ENCODE measurements around the gene AGTRAP. TPM values are rescaled to one million over a fixed set of nuclear protein-coding genes. Genes with fewer than 3 reads are reported as not detected.
A peak's percentile ranks its signal among the peaks of the same experiment; 100 is the strongest.

Gene AGTRAP
- total RNA-seq, 2 experiments from 2014 or later = 52.7 to 57.3 TPM

DNA sequence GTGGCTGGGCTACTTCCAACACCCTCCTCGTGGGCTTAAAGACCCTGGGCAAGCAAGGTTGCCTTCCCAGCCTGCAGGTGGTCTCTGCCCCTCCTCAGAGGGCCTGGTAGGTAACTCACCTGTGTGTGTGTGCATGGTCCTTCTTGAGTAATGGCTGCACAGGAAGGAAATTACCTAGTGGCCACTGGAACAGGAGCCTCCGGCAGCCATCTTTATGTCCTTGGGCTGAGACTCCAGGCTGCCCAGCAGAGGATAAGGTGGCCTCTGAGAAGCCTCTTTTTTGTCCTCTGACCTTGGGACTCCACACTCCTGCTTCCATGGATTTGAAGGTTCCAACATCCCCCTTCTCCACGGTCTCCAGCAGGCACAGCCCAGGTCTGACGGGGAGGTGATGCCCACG lies 24.4 kb upstream of the AGTRAP start:
- DNase-seq = no peak
- Mint-ChIP-seq H3K36me3 (ENCODE audit: low read depth) (no peaks in the 10 kb centered on the region), H3K27me3 (peaks cover 6% of the 10 kb centered on the region), H3K4me1 (peaks cover 6% of the 10 kb centered on the region), H3K4me3 (no peak overlapping the region), H3K9me3 (no peaks in the 10 kb centered on the region), H3K27ac (no peak overlapping the region)
- ChIA-PET CTCF (interaction anchor here (0.7 to 1.9 kb wide), 7 partner anchors 8 to 61 kb away, joined by 3 to 7 read pairs (median 3); no protein-coding TSS in a partner anchor), POLR2A (interaction anchor here (2.2 kb wide), 1 partner anchor 8 kb away, joined by 5 read pairs; no protein-coding TSS in a partner anchor)

DNA sequence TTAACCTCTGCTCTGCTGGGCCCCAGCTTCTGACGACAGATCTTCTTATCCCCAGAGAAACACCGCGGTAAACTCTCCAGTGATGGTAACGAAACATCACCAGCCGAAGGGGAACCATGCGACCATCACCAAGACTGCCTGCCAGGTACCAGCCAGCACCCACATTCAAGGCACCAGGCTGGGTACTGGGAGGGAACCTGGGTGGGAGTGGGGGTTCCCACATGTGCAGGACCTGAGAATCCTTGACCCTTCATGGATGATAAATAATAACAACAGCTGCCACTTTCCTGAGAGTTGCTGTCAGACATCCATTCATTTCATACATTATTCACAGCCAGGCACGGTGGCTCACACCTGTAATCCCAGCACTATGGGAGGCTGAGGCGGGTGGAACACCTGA lies 23.7 kb upstream of the AGTRAP start:
- Mint-ChIP-seq H3K27me3 (peaks cover 6% of the 10 kb centered on the region), H3K4me1 (peaks cover 6% of the 10 kb centered on the region), H3K36me3 (ENCODE audit: low read depth) (no peaks in the 10 kb centered on the region), H3K4me3 (no peak overlapping the region), H3K27ac (no peak overlapping the region), H3K9me3 (no peaks in the 10 kb centered on the region)
- no peak for DNase-seq
- POLR2A ChIA-PET = no interaction called here
- CTCF ChIA-PET = no interaction called here

DNA sequence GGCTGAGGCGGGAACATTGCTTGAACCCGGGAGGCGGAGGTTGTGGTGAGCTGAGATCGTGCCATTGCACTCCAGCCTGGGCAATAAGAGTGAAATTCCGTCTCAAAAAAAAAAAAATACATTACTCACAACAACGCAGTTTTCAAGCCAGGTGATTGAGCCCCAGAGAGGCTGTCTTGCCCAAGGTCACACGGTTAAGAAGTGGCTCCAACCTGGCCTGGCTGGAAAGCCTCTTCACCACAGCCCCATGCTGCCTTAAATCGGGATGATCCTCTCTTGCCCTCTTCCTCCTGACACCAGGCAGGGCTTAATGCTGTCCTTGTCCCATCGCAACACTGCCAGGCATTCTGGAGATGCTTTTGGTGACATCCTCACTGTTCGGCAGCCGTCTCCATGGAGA lies 22.8 kb upstream of the AGTRAP start:
- H3K36me3 Mint-ChIP-seq (ENCODE audit: low read depth) = no peaks in the 10 kb centered on the region
- POLR2A ChIA-PET = no interaction called here
- no peak overlapping the region for H3K4me3 Mint-ChIP-seq
- no peak overlapping the region for H3K27ac Mint-ChIP-seq
- CTCF ChIA-PET = no interaction called here
- DNase-seq = no peak
- H3K27me3 Mint-ChIP-seq = peaks cover 6% of the 10 kb centered on the region
- peaks cover 6% of the 10 kb centered on the region for H3K4me1 Mint-ChIP-seq
- no peaks in the 10 kb centered on the region for H3K9me3 Mint-ChIP-seq

DNA sequence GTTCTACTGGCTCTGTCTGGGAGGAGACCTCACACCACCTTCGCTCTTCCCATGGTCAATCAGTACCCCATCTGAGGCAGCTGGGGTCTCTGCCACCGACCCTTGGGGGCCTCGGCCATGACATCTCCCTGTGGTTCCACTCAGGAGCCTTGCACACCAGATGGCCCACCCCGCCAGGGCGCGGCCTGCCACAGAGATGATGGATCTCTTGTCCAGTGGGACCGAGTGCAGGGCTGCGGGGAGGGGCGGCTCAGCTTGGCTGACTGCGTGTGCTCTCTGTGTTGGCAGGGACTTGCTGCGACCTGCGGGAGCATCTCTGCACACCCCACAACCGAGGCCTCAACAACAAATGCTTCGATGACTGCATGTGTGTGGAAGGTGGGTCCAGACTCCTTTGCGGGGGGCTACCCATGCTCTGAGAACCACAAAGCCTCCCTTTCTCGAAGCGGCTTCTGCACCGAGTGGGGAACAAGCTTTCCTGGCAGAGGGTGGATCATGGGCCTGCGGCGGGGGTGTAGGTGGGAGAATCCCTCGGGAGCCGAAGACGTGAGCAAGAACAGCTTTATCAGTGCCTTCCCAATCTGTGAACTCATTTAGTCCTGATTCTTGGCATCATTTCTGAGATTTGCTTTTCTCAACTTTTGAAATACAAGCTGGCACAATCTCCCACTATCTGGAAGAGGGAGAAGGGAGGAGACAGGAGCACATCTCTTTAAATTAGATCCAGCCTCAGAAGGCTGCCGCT lies 20.9 kb upstream of the AGTRAP start:
- no peaks in the 10 kb centered on the region for H3K36me3 Mint-ChIP-seq (ENCODE audit: low read depth)
- no peak for DNase-seq
- ChIA-PET CTCF (interaction anchor here (0.5 to 6.2 kb wide), 7 partner anchors 49 to 125 kb away, joined by 3 to 96 read pairs (median 3); partner anchors contain the start of gene FBXO6), POLR2A (interaction anchor here (1.0 to 2.7 kb wide), 4 partner anchors 10 to 195 kb away, joined by 3 to 12 read pairs (median 4); partner anchors contain the start of gene FBXO6)
- H3K27ac Mint-ChIP-seq = no peak overlapping the region
- H3K4me1 Mint-ChIP-seq = peaks cover 16% of the 10 kb centered on the region
- H3K9me3 Mint-ChIP-seq = no peaks in the 10 kb centered on the region
- H3K4me3 Mint-ChIP-seq = no peak overlapping the region
- peaks cover 4% of the 10 kb centered on the region for H3K27me3 Mint-ChIP-seq

DNA sequence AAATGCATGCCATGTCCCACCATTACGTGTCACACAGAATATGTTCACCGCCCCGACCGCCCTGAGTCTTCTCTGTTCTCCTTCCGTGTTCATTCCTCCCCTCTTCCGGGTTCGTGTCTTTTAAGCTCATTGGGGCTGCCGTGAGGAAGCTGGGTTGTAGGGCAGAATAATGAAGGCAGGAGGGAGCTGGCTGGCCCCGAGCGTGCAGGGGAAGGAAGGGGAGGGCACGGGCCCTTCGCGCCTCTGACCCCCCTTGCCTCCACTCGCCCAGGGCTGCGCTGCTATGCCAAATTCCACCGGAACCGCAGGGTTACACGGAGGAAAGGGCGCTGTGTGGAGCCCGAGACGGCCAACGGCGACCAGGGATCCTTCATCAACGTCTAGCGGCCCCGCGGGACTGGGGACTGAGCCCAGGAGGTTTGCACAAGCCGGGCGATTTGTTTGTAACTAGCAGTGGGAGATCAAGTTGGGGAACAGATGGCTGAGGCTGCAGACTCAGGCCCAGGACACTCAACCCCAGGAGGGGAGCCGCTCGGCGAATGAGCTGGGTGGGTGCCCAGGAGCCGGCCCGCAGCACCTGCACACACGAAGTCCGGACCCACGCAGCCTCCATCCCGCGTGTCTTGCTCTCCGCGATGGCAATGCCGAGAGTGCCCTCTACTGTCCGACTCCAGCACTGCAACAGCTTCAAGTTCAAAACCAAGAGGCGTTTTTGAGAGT lies 16.5 kb upstream of the AGTRAP start:
- H3K27ac Mint-ChIP-seq = peak overlapping the region; percentile 85
- CTCF ChIA-PET = interaction anchor here (0.5 to 6.2 kb wide), 38 partner anchors 9 to 682 kb away, joined by 3 to 96 read pairs (median 4); partner anchors contain the start of genes AGTRAP, DISP3, DRAXIN and FBXO2
- H3K9me3 Mint-ChIP-seq = no peaks in the 10 kb centered on the region
- no peaks in the 10 kb centered on the region for H3K36me3 Mint-ChIP-seq (ENCODE audit: low read depth)
- peak overlapping the region; percentile 56 for H3K4me3 Mint-ChIP-seq
- POLR2A ChIA-PET = interaction anchor here (0.7 to 2.4 kb wide), 23 partner anchors 9 to 190 kb away, joined by 3 to 47 read pairs (median 5); partner anchors contain the start of genes AGTRAP, FBXO2, FBXO44 and FBXO6
- peaks cover 9% of the 10 kb centered on the region for H3K27me3 Mint-ChIP-seq
- H3K4me1 Mint-ChIP-seq = peaks cover 19% of the 10 kb centered on the region
- DNase-seq = peak; percentile 87

DNA sequence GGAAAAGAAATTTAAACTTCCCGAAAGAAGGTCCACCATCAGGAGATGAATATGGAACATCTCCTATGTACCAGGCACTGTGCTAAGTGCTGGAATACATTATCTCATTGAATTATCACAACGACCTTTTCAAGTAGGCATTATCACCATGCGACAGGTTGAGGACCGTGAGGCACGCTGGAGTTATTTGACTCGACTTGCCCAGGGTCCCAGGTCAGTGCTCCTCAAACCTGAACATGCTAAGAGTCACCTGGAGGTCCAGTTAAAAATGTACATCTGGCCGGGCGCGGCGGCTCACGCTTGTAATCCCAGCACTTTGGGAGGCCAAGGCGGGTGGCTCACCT lies 15.9 kb upstream of the AGTRAP start:
- Mint-ChIP-seq H3K27ac (peak overlapping the region; percentile 85), H3K9me3 (no peaks in the 10 kb centered on the region), H3K4me3 (peak overlapping the region; percentile 56), H3K27me3 (peaks cover 9% of the 10 kb centered on the region), H3K4me1 (peaks cover 24% of the 10 kb centered on the region), H3K36me3 (ENCODE audit: low read depth) (no peaks in the 10 kb centered on the region)
- ChIA-PET CTCF (interaction anchor here (0.5 to 6.2 kb wide), 34 partner anchors 9 to 682 kb away, joined by 3 to 96 read pairs (median 4); partner anchors contain the start of genes AGTRAP, DISP3, DRAXIN and FBXO2), POLR2A (interaction anchor here (0.9 to 2.4 kb wide), 22 partner anchors 8 to 190 kb away, joined by 3 to 47 read pairs (median 5); partner anchors contain the start of genes AGTRAP, FBXO2, FBXO44 and FBXO6)
- DNase-seq = no peak

DNA sequence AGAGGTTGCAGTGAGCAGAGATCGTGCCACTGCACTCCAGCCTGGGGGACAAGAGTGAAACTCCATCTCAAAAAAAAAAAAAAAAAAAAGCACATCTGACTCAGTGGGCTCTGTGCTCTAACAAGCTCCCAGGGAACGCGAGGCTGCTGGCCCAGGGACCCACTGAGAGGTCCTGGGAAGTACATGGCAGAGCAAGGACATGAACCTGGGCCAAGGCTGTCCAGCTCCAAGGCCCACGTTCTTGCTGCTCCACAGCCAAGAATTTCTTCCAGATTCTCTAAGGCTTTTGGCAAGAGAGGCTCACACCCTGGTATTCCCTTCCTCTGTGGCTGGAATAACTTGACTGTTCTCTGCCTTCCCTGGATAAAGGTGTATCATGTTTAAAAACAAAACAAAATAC lies 15.4 kb upstream of the AGTRAP start:
- peaks cover 8% of the 10 kb centered on the region for H3K27me3 Mint-ChIP-seq
- H3K4me3 Mint-ChIP-seq = no peak overlapping the region
- ChIA-PET CTCF (interaction anchor here (1.0 to 6.2 kb wide), 12 partner anchors 10 to 75 kb away, joined by 3 to 96 read pairs (median 10); partner anchors contain the start of genes AGTRAP, DRAXIN, FBXO6 and MAD2L2), POLR2A (interaction anchor here (1.4 to 2.4 kb wide), 6 partner anchors 10 to 67 kb away, joined by 4 to 47 read pairs (median 14); partner anchors contain the start of genes AGTRAP, FBXO2, FBXO44 and FBXO6)
- no peaks in the 10 kb centered on the region for H3K36me3 Mint-ChIP-seq (ENCODE audit: low read depth)
- H3K27ac Mint-ChIP-seq = no peak overlapping the region
- H3K4me1 Mint-ChIP-seq = peaks cover 30% of the 10 kb centered on the region
- no peak for DNase-seq
- no peaks in the 10 kb centered on the region for H3K9me3 Mint-ChIP-seq

DNA sequence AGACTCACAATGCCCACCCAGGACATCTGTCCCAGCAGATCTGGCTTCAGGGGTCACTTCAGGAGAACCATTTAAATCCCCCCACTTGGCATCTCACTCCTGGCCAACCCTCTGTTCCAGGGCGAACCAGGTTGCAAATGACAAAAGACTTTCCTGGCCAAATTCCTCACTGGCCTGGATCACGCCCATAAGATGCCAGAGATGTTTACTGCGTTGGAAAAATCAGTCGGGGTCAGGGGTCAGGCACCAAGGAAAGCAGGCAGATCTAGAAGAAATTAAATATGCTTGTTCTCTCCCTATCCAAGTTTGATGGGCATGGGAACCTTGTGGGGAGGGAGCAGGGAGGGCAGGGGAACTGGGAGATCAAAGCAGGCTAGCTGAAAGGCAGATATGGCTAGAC lies 14.6 kb upstream of the AGTRAP start:
- POLR2A ChIA-PET = interaction anchor here (2.3 kb wide), 1 partner anchor 19 kb away, joined by 6 read pairs; no protein-coding TSS in a partner anchor
- Mint-ChIP-seq H3K36me3 (ENCODE audit: low read depth) (no peaks in the 10 kb centered on the region), H3K27ac (no peak overlapping the region), H3K27me3 (peaks cover 8% of the 10 kb centered on the region), H3K4me3 (no peak overlapping the region), H3K9me3 (no peaks in the 10 kb centered on the region), H3K4me1 (peaks cover 33% of the 10 kb centered on the region)
- DNase-seq = no peak
- CTCF ChIA-PET = interaction anchor here (1.3 to 3.0 kb wide), 6 partner anchors 9 to 71 kb away, joined by 3 to 65 read pairs (median 14); partner anchors contain the start of genes DRAXIN and FBXO6

DNA sequence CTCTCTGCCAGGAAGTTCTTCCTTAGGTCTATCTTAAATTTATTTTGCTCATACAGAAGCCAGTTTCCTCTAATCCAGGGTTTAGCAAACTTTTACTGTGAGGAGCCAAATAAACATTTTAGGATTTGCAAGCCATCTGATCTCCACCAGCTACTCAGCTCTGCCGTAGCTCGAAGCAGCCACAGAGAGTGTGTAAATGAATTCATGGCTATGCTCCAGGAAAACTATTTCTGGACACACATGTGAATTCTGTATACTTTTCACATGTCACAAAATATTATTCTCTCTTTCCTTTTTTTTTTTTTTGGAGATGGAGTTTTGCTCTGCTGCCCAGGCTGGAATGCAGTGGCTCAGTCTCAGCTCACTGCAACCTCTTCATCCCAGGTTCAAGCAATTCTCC lies 13.4 kb upstream of the AGTRAP start:
- no peak for DNase-seq
- peaks cover 33% of the 10 kb centered on the region for H3K4me1 Mint-ChIP-seq
- POLR2A ChIA-PET = interaction anchor here (0.8 to 1.1 kb wide), 2 partner anchors 14 to 73 kb away, joined by 3 to 5 read pairs; no protein-coding TSS in a partner anchor
- H3K27me3 Mint-ChIP-seq = peaks cover 8% of the 10 kb centered on the region
- H3K36me3 Mint-ChIP-seq (ENCODE audit: low read depth) = no peaks in the 10 kb centered on the region
- no peak overlapping the region for H3K27ac Mint-ChIP-seq
- CTCF ChIA-PET = interaction anchor here (0.9 to 1.9 kb wide), 3 partner anchors 57 to 77 kb away, joined by 4 to 12 read pairs (median 5); no protein-coding TSS in a partner anchor
- no peaks in the 10 kb centered on the region for H3K9me3 Mint-ChIP-seq
- H3K4me3 Mint-ChIP-seq = no peak overlapping the region

DNA sequence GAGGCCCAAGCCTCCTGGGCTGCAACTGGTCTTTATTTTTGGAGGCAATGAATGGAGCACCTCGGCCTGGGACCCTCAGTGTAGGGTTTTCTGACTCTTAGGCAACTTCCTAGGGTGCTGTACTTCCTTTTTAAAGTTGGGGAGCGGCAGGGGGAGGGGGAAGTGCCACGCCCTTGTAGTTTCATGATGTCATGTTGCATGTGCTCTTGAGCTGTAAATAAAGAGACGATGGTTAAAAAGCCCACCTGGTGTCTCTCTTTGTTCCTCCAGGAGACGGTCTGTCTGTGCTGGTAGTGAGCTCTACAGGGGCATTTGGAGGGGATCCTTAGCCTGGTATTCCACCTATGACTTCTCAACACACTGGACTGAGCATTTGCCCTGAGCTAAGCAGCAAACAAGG lies 10.3 kb upstream of the AGTRAP start:
- Mint-ChIP-seq H3K36me3 (ENCODE audit: low read depth) (no peaks in the 10 kb centered on the region), H3K27ac (no peak overlapping the region), H3K4me1 (peaks cover 38% of the 10 kb centered on the region), H3K27me3 (peaks cover 8% of the 10 kb centered on the region), H3K4me3 (no peak overlapping the region), H3K9me3 (no peaks in the 10 kb centered on the region)
- ChIA-PET CTCF (interaction anchor here (1.5 to 2.1 kb wide), 4 partner anchors 10 to 81 kb away, joined by 4 to 12 read pairs (median 8); partner anchors contain the start of genes AGTRAP and FBXO6), POLR2A (interaction anchor here (1.2 to 3.0 kb wide), 3 partner anchors 11 to 182 kb away, joined by 6 to 15 read pairs (median 9); partner anchors contain the start of gene FBXO6)
- DNase-seq = no peak

DNA sequence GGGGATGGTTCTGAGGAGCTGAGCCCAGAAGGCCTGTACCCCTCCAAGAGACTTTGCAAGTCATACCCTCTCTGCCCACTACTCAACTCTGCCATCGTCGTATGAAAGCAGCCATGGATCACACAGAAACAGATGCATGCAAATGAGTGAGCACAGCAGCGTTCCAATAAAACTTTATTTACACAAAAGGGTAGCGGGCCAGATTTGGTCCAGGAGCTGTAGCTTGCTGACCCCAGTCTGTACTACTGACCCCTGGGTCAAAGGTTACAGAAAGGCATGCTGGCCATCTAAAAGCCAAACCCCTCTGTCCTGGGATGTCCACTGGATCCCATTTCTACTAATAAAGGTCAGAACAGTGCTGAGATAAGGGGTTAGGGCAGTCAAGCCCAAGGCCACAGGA lies 8.8 kb upstream of the AGTRAP start:
- ChIA-PET POLR2A (interaction anchor here (0.8 kb wide), 1 partner anchor 9 kb away, joined by 4 read pairs; the partner anchor contains the start of gene AGTRAP), CTCF (no interaction called here)
- Mint-ChIP-seq H3K36me3 (ENCODE audit: low read depth) (no peaks in the 10 kb centered on the region), H3K27ac (no peak overlapping the region), H3K4me3 (no peak overlapping the region), H3K27me3 (peaks cover 5% of the 10 kb centered on the region), H3K9me3 (no peaks in the 10 kb centered on the region), H3K4me1 (peaks cover 53% of the 10 kb centered on the region)
- DNase-seq = no peak

DNA sequence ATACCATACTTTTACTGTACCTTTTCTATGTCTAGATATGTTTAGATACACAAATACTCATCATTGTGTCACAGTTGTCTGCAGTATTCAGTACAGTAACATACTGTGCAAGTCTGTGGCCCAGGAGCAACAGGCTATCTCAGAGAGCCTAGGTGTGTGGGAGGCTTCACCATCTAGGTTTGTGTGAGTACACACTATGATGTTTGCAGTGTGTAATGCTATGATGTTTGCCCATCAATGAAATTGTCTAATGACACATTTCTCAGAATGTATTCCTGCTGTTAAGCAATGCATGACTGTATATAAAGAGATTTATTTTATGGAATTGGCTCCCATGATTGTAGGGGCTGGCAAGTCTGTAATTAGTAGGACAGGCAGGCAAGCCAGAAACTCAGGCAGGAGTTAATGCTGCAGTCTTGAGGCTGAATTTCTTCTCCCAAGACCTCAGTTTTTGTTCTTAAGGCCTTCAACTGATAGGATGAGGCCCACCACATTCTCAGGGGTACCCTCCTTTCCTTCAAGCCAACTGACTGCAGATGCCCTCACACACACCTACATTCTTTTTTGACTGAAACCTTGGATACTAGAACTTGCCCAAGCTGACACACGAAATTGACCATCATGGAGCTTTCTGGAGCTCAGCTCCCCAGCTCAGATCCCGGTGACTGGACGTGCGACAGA lies 7.7 kb upstream of the AGTRAP start:
- ChIA-PET CTCF (interaction anchor here (0.6 to 1.1 kb wide), 2 partner anchors 9 to 64 kb away, joined by 3 to 4 read pairs; partner anchors contain the start of gene FBXO6), POLR2A (interaction anchor here (0.9 to 1.3 kb wide), 2 partner anchors 9 to 78 kb away, joined by 4 read pairs; partner anchors contain the start of gene CLCN6)
- no peak overlapping the region for H3K4me3 Mint-ChIP-seq
- H3K27me3 Mint-ChIP-seq = peaks cover 5% of the 10 kb centered on the region
- no peaks in the 10 kb centered on the region for H3K36me3 Mint-ChIP-seq (ENCODE audit: low read depth)
- H3K9me3 Mint-ChIP-seq = no peaks in the 10 kb centered on the region
- H3K4me1 Mint-ChIP-seq = peaks cover 59% of the 10 kb centered on the region
- DNase-seq = no peak
- no peak overlapping the region for H3K27ac Mint-ChIP-seq

All from activated CD4-positive, alpha-beta memory T cell treated with anti-CD3 and anti-CD28 coated beads, Interleukin-2, amount 10 ng/mL, durations not matched to agents 7 days and 5 days (primary cell).